UCSD-AML1 (cell line): ENCODE measurements around the gene CD55.
"Not testable (repeated sequence)": the region's sequence is repeated elsewhere in the genome, so short reads cannot be mapped to it uniquely, and the experiment has no call there.

Experiments
- DNase-seq: peaks from one replicate; lab custom pipeline; 2025; ENCODE audit not compliant: unreplicated experiment; lab: John Stamatoyannopoulos, UW

CD55 gene

GRCh38 chr1:207304710-207305488, 16.6 kb upstream of the CD55 start:
- DNase-seq: no peak

GRCh38 chr1:207305489-207305873, 16.0 kb upstream of the CD55 start:
- no peak for DNase-seq

DNA sequence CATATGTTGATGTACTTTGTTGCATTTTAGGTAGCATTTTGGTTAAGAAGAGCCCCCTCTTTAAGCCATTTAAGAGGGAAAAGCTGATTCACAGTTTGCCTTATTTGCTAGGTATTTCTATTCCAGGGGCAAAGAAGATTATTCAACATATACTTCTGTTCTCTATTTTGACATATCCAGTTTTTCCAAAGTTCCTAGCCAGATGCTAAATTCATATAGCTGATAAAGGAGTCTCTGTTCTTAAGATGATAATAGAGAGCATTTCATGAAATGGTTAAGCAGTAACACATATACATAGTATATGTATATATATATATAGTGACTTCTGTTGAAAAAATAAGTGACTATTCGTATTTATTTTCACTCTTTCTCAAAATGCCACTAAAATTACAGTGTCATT, 15.5 kb upstream of the CD55 start:
- no peak for DNase-seq

GRCh38 chr1:207306603-207307002, 14.9 kb upstream of the CD55 start:
- no peak for DNase-seq

- DNase-seq: no peak
Measured at GRCh38 chr1:207308451-207309190, 12.9 kb upstream of the CD55 start.

DNA sequence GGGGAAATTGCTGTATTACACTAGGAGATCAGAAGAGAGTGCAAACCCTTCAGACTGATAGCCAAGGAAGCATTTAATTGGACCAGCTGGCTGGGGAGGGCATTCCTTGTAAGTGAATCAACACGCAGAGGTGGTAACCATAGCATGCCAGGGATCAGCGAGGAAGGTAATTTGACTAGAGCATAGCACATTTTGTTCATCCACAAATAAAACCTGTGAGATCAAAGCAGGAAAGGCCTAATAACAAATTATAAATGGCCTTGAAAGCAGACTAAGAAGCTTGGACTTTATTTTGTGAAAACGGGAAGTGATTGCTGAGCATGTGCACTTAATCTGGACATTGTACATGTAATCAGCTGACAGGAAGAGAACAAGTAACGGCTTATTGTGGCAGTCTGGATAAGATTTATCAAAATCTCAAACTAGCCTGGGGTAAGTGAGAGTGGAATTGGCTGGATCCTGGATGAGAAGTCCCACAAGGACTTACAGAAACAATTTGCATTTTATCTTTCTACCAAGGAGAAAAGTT, 11.7 kb upstream of the CD55 start:
- DNase-seq: no peak

DNA sequence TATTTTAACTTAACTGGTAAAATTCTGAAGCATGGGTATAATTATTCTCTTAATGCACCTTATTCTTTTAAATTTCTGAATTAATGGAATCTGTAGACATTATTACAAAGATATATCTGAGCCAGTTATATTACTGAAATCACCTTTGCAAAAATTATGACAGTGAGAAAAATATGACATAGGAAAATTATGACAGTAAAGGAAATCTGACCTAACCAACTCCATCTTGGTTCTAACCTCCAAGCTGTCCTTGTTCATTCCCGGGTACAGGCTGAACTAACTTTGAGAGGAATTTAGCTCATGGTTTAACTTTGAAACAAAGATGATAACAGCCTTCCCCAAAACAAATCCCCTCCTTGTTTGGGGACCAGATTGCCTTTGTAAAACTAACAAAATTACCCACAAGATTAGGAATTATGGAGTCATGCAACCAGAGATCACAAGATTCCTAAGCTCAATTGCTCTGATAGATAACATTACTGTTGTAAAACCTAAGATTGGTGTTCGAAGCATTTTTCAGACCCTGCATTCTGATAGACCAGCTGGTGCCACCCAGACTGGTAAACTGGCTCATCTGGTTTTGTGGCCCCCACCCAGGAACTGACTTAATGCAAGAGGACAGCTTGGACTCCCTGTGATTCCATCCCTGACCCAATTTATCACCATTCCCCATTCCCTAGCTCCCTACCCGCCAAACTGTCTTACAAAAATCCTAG, 9.4 kb upstream of the CD55 start:
- no peak for DNase-seq

DNA sequence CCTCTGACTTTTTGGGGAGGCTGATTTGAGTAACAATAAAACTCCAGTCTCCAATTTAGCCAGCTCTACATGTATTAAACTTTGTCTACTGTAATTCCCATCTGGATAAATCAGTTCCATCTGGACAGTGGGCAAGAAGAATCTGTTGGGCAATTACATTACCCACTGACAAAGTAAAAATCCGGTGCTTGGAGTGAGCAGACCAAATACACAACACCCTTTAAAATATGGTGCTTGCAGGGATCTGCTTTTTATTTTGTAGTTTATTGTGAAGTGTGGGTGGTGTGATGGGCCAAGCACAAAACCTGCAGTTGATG, 8.9 kb upstream of the CD55 start:
- DNase-seq: no peak

GRCh38 chr1:207313131-207313530, 8.3 kb upstream of the CD55 start:
- no peak for DNase-seq

- no peak for DNase-seq
Measured at GRCh38 chr1:207314816-207315215, 6.7 kb upstream of the CD55 start.

DNA sequence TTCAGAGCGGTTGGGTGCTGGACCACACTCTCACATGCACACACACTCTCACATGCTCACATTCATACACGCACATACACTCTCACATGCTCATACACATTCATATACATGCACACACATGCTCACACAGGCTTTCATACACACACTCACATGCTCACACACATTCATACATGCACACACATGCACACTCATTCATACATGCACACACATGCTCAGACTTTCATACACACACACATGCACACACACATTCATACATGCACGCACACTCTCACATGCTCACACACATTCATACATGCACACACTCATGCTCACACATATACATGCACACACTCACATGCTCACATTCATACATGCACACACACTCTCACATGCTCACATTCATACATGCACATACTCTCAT, 6.0 kb upstream of the CD55 start:
- DNase-seq: no peak

- no peak for DNase-seq
Measured at GRCh38 chr1:207316141-207316540, 5.3 kb upstream of the CD55 start.

GRCh38 chr1:207316622-207317391, 4.7 kb upstream of the CD55 start:
- no peak for DNase-seq

DNA sequence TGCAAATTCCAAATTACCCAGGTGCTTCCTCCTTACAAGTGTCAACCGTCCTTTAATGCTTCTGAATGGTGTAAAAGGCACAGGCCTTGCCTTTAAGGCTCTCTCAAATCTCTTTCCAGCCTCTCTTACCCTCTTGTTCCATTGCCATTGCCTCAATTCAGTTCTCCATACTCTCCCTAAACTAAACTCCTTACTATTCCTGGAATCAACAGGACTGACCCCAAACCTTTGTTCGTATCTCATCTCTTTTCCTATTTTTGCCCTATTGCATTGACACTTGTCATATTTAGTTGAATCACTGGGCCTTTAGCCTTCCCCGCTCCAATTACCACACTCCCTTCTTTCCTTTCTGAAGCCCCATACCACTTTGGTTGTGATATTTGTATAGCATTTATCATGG, 3.9 kb upstream of the CD55 start:
- DNase-seq: no peak

GRCh38 chr1:207318072-207318619, 3.3 kb upstream of the CD55 start:
- no peak for DNase-seq

- DNase-seq: no peak
Measured at GRCh38 chr1:207319199-207319598, 2.3 kb upstream of the CD55 start.

- not testable (repeated sequence) for DNase-seq
Measured at GRCh38 chr1:207320105-207320504, 1.4 kb upstream of the CD55 start.

GRCh38 chr1:207321790-207322645, 540 bp downstream of the CD55 start:
- peak; percentile 59 for DNase-seq

DNA sequence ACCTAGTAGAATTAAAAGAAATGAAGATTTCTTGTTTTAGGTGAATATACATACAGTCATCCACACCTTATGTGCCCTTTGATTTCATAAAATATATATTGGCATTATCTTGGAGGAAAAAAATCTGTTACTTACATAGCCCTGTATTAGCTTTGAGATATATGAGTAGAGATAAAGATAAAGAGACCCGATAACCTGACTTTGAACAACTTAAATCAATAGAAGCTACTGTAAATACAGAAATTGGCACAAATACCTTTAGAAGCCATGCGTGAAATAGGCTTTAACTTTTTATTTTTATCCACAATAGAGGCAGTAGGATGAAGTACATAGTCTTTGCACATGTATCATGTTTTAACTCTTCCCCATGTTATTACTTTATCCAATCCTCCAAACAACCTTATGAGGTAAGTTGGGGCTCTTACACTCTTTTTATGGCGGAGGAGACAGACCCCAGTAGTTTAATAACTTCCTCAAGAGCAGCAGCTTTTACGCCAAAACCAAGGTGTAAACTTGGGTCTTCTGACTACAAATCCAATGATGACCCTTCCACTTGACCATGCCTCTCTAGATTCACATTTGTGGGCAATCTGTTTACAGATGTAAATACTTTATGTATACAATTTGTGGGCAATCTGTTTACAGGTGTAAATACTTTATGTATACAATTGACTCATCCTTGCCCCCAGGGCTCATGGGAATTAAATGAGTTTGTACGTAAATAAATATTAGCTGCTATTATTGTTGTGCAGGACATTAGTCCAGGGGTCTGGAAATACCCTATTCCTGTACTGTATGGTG, 2.1 kb downstream of the CD55 start:
- no peak for DNase-seq
